AG04449 (cell line): Measurements from ENCODE around the gene JMJD4.
A peak's percentile ranks its signal among the peaks of the same experiment; 100 is the strongest.

Source experiments
- CTCF ChIA-PET: fragments of 350-600 bp; formaldehyde crosslinking; extraction: SDS; loops from one replicate; lab custom pipeline; 2021; ENCODE audit warnings: antibody characterized with exemption; lab: Yijun Ruan, JAX
- POLR2A ChIA-PET: fragments of 400-600, 350-600 bp; formaldehyde crosslinking; extraction: SDS; loops from one replicate; lab custom pipeline; 2020; ENCODE audit warnings: antibody characterized with exemption, inconsistent platforms; lab: Yijun Ruan, JAX
- DNase-seq: peaks from one replicate; pipeline ENCODE4 v3.0.0-alpha.2; 2010; ENCODE audit warnings: low read depth, low spot score
- H3K4me3 ChIP-seq: 2 replicates; pipeline ENCODE4 v1.5.1; 2011; ENCODE audit warnings: low read depth, mild to moderate bottlenecking, control low read depth, low read length
- TF ChIP-seq, protein P1 (sequence below): IDR thresholded peaks from one replicate; pipeline ENCODE4 v1.5.1; 2011; ENCODE audit warnings: mild to moderate bottlenecking, moderate library complexity, low read length, control low read depth, inconsistent platforms; ENCODE audit not compliant: insufficient read depth; ENCODE audit errors: missing control alignments

The JMJD4 gene

DNA sequence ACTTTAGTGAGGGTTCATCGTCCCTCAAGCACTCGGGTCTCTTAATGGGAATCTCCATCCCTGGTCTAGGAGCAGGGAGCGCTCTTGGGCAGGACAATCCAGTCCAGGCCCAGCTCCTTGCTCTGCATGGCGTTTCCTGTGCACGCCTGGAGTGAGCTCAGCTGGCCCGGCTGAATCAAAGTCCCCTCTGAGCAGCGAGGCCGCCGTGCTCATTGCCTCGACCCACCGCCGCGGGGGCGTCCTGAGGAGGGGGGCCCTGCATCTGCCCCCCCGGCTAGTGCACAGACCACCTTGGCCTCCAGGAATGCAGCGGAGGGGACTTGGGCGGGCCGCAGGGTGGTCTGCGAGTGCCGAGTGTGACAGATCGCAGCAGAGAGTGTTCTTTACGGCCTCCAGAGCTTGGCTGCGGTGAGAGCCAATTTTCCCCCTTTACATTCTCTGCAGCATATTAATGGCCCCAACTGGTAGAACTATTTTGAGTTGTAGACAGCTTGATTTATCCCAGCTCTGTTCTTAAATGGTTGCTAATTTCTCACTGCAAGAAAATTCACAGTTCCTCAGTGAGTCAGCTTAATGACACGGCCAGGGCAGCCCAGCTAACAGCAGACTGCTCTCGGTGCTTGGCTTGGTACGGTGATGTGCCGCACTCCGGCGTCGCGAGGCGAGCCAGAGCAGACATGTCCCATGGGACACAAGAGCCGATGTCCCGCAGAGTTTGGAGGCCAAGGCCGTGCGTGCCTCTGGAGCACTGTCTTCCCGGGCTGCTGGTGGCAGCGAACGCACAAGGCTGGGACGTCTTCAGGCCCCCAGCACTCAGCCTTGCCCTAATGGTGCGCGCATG is 39.9 kb upstream of the JMJD4 start:
- TF ChIP-seq, protein P1, sequence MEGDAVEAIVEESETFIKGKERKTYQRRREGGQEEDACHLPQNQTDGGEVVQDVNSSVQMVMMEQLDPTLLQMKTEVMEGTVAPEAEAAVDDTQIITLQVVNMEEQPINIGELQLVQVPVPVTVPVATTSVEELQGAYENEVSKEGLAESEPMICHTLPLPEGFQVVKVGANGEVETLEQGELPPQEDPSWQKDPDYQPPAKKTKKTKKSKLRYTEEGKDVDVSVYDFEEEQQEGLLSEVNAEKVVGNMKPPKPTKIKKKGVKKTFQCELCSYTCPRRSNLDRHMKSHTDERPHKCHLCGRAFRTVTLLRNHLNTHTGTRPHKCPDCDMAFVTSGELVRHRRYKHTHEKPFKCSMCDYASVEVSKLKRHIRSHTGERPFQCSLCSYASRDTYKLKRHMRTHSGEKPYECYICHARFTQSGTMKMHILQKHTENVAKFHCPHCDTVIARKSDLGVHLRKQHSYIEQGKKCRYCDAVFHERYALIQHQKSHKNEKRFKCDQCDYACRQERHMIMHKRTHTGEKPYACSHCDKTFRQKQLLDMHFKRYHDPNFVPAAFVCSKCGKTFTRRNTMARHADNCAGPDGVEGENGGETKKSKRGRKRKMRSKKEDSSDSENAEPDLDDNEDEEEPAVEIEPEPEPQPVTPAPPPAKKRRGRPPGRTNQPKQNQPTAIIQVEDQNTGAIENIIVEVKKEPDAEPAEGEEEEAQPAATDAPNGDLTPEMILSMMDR = no peak
- ChIA-PET CTCF (interaction anchor here (0.8 to 6.3 kb wide), 6 partner anchors 10 to 44 kb away, joined by 3 to 70 read pairs (median 6); no protein-coding TSS in a partner anchor), POLR2A (interaction anchor here (0.5 to 2.4 kb wide), 14 partner anchors 9 to 309 kb away, joined by 3 to 18 read pairs (median 4); partner anchors contain the start of genes JMJD4 and WNT9A)
- peak overlapping the region; percentile 36 for H3K4me3 ChIP-seq
- no peak for DNase-seq

DNA sequence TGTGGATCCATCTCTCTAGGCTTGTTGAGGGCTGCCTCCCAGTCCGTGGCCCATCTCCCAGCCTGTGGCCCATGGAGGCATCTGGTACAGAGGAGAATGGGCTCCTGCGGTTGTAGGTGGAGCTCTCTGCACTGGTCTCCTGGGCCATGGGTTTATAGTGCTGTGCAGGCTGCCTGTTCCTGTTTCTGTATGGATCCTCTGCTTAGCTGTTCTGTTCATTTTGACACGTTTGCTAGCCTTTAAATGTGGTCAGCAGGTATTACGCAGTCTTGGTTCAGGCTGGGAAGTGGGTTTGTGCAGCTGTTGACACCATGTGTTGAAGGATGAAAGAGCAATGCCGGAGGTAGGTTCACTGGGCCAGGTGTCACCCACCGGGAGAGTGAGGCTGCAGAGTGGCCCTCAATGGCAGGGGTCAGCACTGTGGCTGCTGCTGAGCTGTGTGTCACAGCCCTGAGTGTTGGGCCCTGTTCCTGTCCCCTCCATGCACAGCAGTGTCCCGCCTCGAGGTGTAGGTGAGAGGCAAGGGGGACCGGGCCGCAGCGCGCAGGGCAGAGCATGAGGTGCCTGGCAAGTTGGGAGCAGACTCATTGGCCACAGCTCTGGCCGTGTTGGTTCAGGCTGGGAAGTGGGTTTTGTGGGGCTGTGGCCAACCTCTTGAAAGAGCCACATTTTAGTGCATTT is 39.1 kb upstream of the JMJD4 start:
- TF ChIP-seq, protein P1 = no peak
- DNase-seq = no peak
- POLR2A ChIA-PET = interaction anchor here (0.5 to 2.4 kb wide), 9 partner anchors 11 to 174 kb away, joined by 3 to 18 read pairs (median 6); partner anchors contain the start of genes JMJD4 and WNT9A
- no peak overlapping the region for H3K4me3 ChIP-seq
- CTCF ChIA-PET = interaction anchor here (1.0 to 6.3 kb wide), 6 partner anchors 9 to 173 kb away, joined by 3 to 70 read pairs (median 5); partner anchors contain the start of gene WNT9A

DNA sequence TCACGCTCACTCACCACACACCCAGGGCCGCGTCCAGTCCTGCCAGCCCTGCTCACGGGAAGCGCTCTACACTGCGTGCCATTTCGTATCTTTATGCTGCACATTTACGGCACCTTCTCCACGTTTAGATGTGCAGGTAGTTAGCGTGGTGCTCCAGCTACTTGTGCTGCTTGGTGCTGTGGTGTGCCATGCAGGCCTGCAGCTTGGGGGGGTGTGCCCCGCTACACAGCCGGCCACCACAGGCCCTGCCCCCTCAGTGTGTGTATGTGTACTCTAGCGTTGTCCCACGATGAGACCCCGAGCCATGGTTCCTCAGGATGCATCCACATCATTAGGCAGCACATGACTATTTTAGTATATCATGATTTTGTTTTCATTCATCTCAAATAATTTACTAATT is 38.5 kb upstream of the JMJD4 start:
- DNase-seq = no peak
- ChIA-PET POLR2A (no interaction called here), CTCF (interaction anchor here (0.7 to 6.3 kb wide), 5 partner anchors 10 to 174 kb away, joined by 3 to 70 read pairs (median 3); partner anchors contain the start of gene WNT9A)
- no peak overlapping the region for H3K4me3 ChIP-seq
- TF ChIP-seq, protein P1 = no peak

DNA sequence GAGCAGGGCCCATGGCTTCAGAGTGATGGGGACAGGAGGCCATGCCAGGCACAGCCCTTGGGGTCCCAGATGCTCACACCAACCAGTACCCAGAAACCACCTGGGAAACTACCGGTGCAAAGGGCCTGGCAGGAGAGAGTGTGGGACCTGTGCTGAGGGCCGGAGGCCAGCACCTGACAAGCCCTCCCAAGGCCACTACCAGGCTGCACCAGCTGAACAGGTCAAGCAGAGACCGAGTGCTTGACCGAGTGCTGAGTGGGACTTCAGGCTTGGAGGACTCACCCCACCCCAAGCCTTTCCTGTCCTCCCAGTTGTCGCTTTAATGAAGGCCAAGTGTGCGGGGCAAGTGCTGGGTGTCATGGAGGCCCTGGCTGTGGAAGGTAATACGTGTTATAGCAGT is 36.7 kb upstream of the JMJD4 start:
- H3K4me3 ChIP-seq = no peak overlapping the region
- POLR2A ChIA-PET = no interaction called here
- TF ChIP-seq, protein P1 = no peak
- DNase-seq = no peak
- CTCF ChIA-PET = interaction anchor here (1.1 to 6.3 kb wide), 3 partner anchors 9 to 42 kb away, joined by 3 to 70 read pairs (median 3); no protein-coding TSS in a partner anchor

DNA sequence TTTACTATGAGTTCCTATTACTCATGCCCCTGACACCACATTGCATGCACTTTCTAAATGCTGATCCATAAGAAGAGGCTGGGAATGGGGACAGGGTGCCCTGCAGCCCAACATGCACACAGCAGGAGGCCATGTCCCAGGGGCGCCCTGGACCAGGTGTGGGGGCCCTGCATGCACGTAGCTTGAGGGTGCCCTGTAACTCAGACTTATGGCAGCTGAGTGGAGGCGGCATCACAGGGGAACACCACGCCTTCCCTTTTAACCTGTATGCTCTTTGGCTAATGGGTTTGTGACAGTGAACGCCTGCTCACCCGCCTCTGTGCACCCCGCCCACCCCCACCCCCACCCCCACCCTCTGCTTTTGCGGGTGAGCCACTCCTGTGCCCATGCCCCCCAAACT is 36.2 kb upstream of the JMJD4 start:
- DNase-seq = no peak
- ChIA-PET CTCF (interaction anchor here (1.3 to 6.3 kb wide), 2 partner anchors 9 to 13 kb away, joined by 3 to 70 read pairs; no protein-coding TSS in a partner anchor), POLR2A (no interaction called here)
- TF ChIP-seq, protein P1 = no peak
- H3K4me3 ChIP-seq = no peak overlapping the region
